ENCODE measurements around the gene TMEM238.

TMEM238 gene

DNA sequence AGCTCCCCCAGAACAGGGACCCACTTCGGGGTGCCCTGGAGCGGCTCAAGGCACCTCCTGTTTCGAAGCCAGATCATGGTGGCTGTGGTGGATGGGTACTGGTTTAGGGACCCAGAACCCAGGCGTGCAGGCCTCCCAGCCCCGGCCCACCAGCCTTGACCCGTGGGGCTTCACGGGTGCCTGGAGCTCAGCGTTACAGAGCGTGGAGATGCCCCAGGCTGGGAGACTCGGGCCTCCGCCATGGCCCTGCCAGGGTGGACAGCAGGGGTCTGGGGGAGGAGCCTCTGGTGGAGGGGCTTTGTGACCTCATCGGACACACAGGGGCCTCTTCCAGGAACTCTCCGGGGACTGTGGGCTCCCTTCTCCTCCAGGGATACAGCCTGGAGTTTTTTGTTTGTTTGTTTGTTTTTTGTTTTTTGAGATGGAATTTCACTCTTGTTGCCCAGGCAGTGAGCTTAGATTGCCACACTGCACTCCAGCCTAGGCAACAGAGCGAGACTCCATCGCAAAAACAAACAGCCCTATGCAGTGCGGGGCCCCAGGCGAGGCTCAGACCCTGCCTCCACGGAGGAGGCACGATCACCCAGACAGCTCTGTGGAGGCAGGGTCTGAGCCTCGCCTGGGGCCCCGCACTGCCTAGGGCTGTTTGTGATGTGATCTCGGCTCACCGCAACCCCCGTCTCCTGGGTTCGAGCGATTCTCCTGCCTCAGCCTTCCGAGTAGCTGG lies 20.9 kb downstream of the TMEM238 start, which contains the start of gene GARIN5B:
GARIN5B (minus strand) TSS at position 271 of the 727 bp plus-strand sequence; CDS start at position 77, 194 bp downstream.
- no peak for DNase-seq (ENCODE audit: low read depth in 2 of 2)
- no peak for TF ChIP-seq CTCF (IDR thresholded peaks at IDR 0.05; ENCODE audit: low read depth, low read length)
- H3K4me3 ChIP-seq (replicated peaks in 1 of 2; ENCODE audit: low read depth in 2 of 2, low read length in 2 of 2), result no peak within 1 kb of the TSS

DNA sequence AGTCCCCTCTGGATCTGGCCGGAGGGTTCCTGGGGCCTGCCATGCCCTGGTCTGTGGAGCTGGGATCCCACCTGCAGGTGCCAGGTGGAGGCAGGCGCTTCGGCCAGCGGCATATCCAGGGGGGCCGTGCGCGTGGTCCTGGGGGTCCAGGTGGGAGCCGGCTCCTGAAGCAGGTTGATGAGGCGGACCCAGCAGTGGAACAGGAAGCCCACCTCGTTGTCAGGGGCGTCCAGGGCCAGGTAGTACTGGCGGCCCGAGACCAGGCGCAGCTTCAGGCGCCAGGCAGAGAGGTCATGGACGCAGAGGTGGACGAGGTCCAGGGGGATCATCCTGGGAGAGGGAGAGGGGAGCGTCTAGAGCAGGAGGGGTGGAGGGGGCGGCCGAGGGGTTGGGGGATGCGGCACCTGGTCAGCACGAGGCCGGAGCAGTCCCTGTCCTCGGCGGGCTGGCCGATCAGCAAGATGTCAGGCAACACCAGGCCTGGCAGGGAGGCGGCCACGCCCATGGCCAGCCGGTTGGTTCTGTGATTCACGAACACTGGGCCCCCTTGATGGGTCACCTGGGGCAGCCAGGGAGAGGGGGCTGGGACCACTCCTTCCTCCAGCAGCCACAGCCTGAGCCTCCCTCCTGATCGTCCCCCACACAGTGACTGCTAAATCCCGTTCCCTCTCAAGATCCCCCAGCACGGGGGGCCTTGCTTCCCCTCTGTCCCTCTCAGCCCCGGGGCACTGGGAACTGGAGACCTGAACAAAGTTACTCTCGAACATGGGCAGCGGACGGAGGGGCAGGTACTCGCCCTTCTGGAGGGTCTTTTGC lies 21.7 kb downstream of the TMEM238 start:
- no peak for DNase-seq (ENCODE audit: low read depth in 2 of 2)
- H3K4me3 ChIP-seq (replicated peaks in 1 of 2; ENCODE audit: low read depth in 2 of 2, low read length in 2 of 2), result no peak overlapping the region
- no peak for TF ChIP-seq CTCF (IDR thresholded peaks at IDR 0.05; ENCODE audit: low read depth, low read length)

DNA sequence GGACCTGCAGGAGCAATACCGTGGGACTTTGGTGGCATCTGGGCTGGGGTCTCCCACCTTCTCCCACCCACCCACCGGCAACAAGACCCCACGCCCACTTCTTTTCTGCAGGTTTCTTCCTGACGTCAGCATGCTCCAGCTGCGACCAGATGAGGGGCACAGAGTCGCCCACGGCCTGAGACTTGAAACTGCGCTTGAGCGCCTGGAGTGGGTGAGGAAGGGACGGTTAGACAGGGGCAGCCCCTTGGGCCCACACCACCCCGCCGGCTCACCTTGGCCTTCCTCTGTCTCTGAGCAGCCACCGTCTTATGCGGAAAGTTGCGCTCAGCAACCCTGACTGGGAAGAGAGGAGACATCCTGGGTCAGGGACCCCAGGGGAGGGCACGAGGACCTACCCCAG lies 23.2 kb downstream of the TMEM238 start:
- no peak for DNase-seq (ENCODE audit: low read depth in 2 of 2)
- no peak overlapping the region for H3K4me3 ChIP-seq (replicated peaks in 1 of 2; ENCODE audit: low read depth in 2 of 2, low read length in 2 of 2)
- no peak for TF ChIP-seq CTCF (IDR thresholded peaks at IDR 0.05; ENCODE audit: low read depth, low read length)

DNA sequence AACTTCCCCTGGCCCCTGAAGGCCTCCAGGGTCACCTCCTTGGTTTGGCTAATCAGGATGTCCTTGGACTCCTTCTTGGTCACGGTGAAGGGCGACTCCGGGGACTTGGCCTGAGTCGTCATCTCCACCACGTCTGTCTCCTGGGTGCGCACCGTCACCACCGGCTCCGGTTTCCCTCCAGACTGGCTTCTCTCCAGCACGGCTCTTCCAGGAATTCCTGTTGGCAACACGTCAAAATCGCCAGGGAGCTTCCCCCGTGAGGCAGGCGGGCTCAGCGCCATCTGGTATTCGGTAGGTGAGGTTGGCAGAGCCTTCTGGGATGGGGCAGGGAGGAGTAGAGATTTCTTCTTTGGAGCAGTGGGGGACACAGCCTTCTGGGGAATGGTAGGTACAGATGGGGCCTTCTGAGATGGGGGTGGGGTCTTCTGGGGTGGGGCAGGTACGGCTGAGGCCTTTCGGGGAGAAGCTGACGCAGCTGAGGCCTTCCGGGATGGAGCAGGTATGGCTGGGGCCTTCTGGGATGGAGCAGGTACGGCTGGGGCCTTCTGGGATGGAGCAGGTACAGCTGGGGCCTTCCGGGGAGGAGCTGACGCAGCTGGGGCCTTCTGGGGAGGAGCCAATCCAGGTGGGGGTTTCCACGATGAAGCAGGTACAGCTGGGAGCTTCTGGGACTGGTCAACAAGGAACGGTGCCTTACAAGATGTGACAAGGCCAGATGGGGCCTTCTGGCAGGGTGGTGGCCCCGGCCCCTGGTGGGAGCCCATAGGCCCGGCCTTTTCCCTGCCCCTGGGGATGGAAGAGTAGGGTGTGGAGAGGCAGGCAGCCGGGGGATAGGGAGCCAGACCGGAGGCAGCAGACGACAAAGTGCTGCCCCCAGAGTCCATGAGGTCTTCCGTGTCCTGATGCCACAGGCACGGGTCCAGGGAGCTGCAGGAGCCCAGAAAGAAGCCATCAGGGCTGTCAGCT lies 24.9 kb downstream of the TMEM238 start:
- TF ChIP-seq CTCF (IDR thresholded peaks at IDR 0.05; ENCODE audit: low read depth, low read length), result no peak
- no peak for DNase-seq (ENCODE audit: low read depth in 2 of 2)
- no peak overlapping the region for H3K4me3 ChIP-seq (replicated peaks in 1 of 2; ENCODE audit: low read depth in 2 of 2, low read length in 2 of 2)

GRCh38 chr19:55358493-55358892 lies 25.6 kb downstream of the TMEM238 start:
- no peak overlapping the region for H3K4me3 ChIP-seq (replicated peaks in 1 of 2; ENCODE audit: low read depth in 2 of 2, low read length in 2 of 2)
- no peak for TF ChIP-seq CTCF (IDR thresholded peaks at IDR 0.05; ENCODE audit: low read depth, low read length)
- DNase-seq (ENCODE audit: low read depth in 2 of 2), result no peak

- no peak for DNase-seq (ENCODE audit: low read depth in 2 of 2)
- H3K4me3 ChIP-seq (replicated peaks in 1 of 2; ENCODE audit: low read depth in 2 of 2, low read length in 2 of 2), result no peak overlapping the region
- no peak for TF ChIP-seq CTCF (IDR thresholded peaks at IDR 0.05; ENCODE audit: low read depth, low read length)
These were observed 28.8 kb downstream of the TMEM238 start for GRCh38 chr19:55355213-55355821.

All from cardiac fibroblast (primary cell).